ENCODE data around the gene HS6ST2. TPM values are rescaled to one million over a fixed set of nuclear protein-coding genes. Genes with fewer than 3 reads are reported as not detected.

HS6ST2 gene
- total RNA-seq, 1 donor from 2014 or later: 1.1 TPM

DNA sequence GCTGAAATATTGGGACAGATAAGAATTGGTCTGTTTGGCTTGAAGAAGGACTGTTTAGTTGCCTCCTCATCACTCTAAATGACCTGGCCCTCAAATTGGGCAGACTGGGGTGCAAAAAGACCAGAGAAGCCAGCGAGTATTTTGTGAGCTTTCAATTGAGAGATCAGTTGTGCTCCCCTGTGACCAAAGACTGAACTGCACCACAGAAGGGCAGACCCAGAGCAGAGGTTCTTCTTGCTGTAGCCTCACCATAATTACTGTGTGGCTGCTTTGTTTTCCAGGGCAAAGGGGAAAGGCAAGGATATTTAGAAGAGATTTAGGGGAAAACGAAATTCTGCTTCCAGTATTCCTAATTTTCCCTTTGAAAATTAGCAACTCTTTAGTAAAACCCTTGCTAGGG is 365.5 kb downstream of the HS6ST2 start:
- Mint-ChIP-seq H3K27me3 (ENCODE audit: insufficient read depth) (no peaks in the 10 kb centered on the region), H3K9me3 (no peaks in the 10 kb centered on the region), H3K4me3 (no peak overlapping the region), H3K36me3 (ENCODE audit: low read depth) (no peaks in the 10 kb centered on the region), H3K4me1 (ENCODE audit: low read depth) (no peaks in the 10 kb centered on the region), H3K27ac (no peak overlapping the region)
- intact Hi-C loops (cut with micrococcal nuclease): no loop called here
- DNase-seq (ENCODE audit: low spot score): no peak

DNA sequence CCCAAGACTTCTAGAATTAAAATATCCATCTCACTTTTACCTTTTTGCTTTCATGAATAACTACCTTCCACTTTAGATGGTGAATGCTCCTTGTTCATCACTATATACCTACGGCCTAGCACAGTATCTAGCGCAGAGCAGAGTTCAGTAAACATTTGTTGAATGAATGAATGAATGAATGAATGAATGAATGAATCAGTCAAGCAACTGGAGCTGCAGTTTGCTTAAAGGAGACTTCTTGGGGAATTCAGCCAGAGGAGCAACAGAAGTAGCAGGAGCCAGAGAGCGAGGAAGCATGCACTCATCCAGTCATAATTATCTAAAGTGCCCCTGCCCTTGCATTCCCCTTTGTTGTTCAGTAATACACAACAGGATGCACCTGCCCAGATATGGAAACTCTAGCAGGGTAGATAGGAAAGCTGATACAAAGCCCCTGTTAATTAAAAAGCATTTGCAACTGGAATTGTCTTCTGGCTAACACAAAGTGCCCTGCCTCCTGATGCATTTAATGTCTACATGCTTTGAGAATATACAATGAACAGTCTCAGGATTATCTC is 366.6 kb downstream of the HS6ST2 start:
- intact Hi-C loops (cut with micrococcal nuclease): no loop called here
- H3K9me3 Mint-ChIP-seq: no peaks in the 10 kb centered on the region
- no peaks in the 10 kb centered on the region for H3K4me1 Mint-ChIP-seq (ENCODE audit: low read depth)

GRCh38 chrX:132590350-132591026 is 367.9 kb downstream of the HS6ST2 start:
- Mint-ChIP-seq H3K27me3 (ENCODE audit: insufficient read depth) (peaks cover 2% of the 10 kb centered on the region), H3K4me3 (no peak overlapping the region), H3K27ac (no peak overlapping the region), H3K36me3 (ENCODE audit: low read depth) (no peaks in the 10 kb centered on the region), H3K9me3 (no peaks in the 10 kb centered on the region), H3K4me1 (ENCODE audit: low read depth) (no peaks in the 10 kb centered on the region)
- intact Hi-C loops (cut with micrococcal nuclease): no loop called here
- no peak for DNase-seq (ENCODE audit: low spot score)

More for the DNA sequence above, 366.6 kb downstream of the HS6ST2 start:
- H3K36me3 Mint-ChIP-seq (ENCODE audit: low read depth): no peaks in the 10 kb centered on the region
- H3K4me3 Mint-ChIP-seq: no peak overlapping the region
- no peak for DNase-seq (ENCODE audit: low spot score)
- no peak overlapping the region for H3K27ac Mint-ChIP-seq
- peaks cover 2% of the 10 kb centered on the region for H3K27me3 Mint-ChIP-seq (ENCODE audit: insufficient read depth)

- intact Hi-C loops (cut with micrococcal nuclease): no loop called here
- H3K9me3 Mint-ChIP-seq: no peaks in the 10 kb centered on the region
- H3K27ac Mint-ChIP-seq: no peak overlapping the region
- no peak overlapping the region for H3K4me3 Mint-ChIP-seq
- DNase-seq (ENCODE audit: low spot score): no peak
- H3K27me3 Mint-ChIP-seq (ENCODE audit: insufficient read depth): peaks cover 2% of the 10 kb centered on the region
- H3K4me1 Mint-ChIP-seq (ENCODE audit: low read depth): no peaks in the 10 kb centered on the region
- H3K36me3 Mint-ChIP-seq (ENCODE audit: low read depth): no peaks in the 10 kb centered on the region
Measured at GRCh38 chrX:132584936-132585335, 373.5 kb downstream of the HS6ST2 start.

DNA sequence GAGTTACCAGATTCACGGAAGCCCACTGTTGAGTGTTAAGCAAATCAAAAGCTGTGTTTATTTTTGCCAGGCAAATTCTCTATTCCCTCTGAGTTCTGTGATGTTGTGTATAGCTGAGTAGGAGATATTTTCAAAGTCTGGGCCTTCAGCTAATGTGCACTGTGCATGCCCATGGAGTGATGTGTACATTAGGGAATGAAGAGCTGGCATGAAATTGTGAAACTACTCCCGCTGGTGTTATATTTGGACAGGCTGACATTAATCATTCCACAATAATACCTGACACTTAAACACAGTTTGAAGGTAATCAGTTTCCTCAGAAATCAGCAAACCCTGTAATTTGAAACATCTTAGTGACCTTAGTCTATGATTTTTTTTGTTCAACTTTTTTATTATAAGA is 381.5 kb downstream of the HS6ST2 start:
- Mint-ChIP-seq H3K27ac (no peak overlapping the region), H3K36me3 (ENCODE audit: low read depth) (no peaks in the 10 kb centered on the region), H3K4me1 (ENCODE audit: low read depth) (no peaks in the 10 kb centered on the region), H3K4me3 (no peak overlapping the region), H3K27me3 (ENCODE audit: insufficient read depth) (no peaks in the 10 kb centered on the region), H3K9me3 (no peaks in the 10 kb centered on the region)
- intact Hi-C loops (cut with micrococcal nuclease): no loop called here
- no peak for DNase-seq (ENCODE audit: low spot score)

Other genes with a start within 250 kb of the HS6ST2 start
- gene USP26, start 138.5 kb upstream of the HS6ST2 start, total RNA-seq: not detected in 2 replicates

Measured in activated T-helper 1 cell treated with anti-CD3 and anti-CD28 coated beads, Interleukin-12 subunit alpha, Interleukin-12 subunit beta, Interleukin-2, Interleukin-4 antibody, amounts not matched to agents 30 ng/mL and 10 ng/mL and 1 ng/mL, durations not matched to agents 14 hours and 24 hours and 36 hours (primary cell).